ENCODE data around the gene PDE1A.

PDE1A gene

GRCh38 chr2:182426918-182427240, at the start of gene PDE1A:
Gene PDE1A (minus strand): TSS chr2:182427036.
- no peak for DNase-seq

- no peak for DNase-seq
These were observed 46.8 kb upstream of the PDE1A start for GRCh38 chr2:182473635-182474034.

GRCh38 chr2:182463760-182464159, 36.9 kb upstream of the PDE1A start:
- no peak for DNase-seq

- DNase-seq, result no peak
These were observed 29.9 kb upstream of the PDE1A start for GRCh38 chr2:182456784-182457183.

GRCh38 chr2:182452456-182452990, 25.7 kb upstream of the PDE1A start:
- DNase-seq, result no peak

GRCh38 chr2:182448371-182448770, 21.5 kb upstream of the PDE1A start:
- no peak for DNase-seq

- DNase-seq, result no peak
These were observed 21.0 kb upstream of the PDE1A start for GRCh38 chr2:182447863-182448262.

- DNase-seq, result no peak
These were observed 20.3 kb upstream of the PDE1A start for GRCh38 chr2:182447163-182447562.

GRCh38 chr2:182446087-182446486, 19.3 kb upstream of the PDE1A start:
- DNase-seq, result no peak

- no peak for DNase-seq
These were observed 18.6 kb upstream of the PDE1A start for GRCh38 chr2:182445391-182445965.

GRCh38 chr2:182444806-182445205, 18.0 kb upstream of the PDE1A start:
- no peak for DNase-seq

- DNase-seq, result no peak
These were observed 17.3 kb upstream of the PDE1A start for GRCh38 chr2:182444170-182444569.

- no peak for DNase-seq
These were observed 9.4 kb upstream of the PDE1A start for GRCh38 chr2:182436252-182436651.

GRCh38 chr2:182435754-182436153, 8.9 kb upstream of the PDE1A start:
- DNase-seq, result no peak

GRCh38 chr2:182432051-182432450, 5.2 kb upstream of the PDE1A start:
- DNase-seq, result no peak

- no peak for DNase-seq
These were observed 1.6 kb upstream of the PDE1A start for GRCh38 chr2:182428476-182428875.

- no peak for DNase-seq
These were observed 536 bp downstream of the PDE1A start for GRCh38 chr2:182426082-182426917.

- no peak for DNase-seq
These were observed 4.0 kb downstream of the PDE1A start for GRCh38 chr2:182422864-182423263.

GRCh38 chr2:182420669-182421068, 6.2 kb downstream of the PDE1A start:
- DNase-seq, result no peak

GRCh38 chr2:182416861-182417260, 10.0 kb downstream of the PDE1A start:
- DNase-seq, result no peak

- no peak for DNase-seq
These were observed 10.6 kb downstream of the PDE1A start for GRCh38 chr2:182416191-182416590.

GRCh38 chr2:182415771-182416170, 11.1 kb downstream of the PDE1A start:
- DNase-seq, result no peak

- DNase-seq, result no peak
These were observed 14.0 kb downstream of the PDE1A start for GRCh38 chr2:182412858-182413257.

GRCh38 chr2:182410120-182410519, 16.7 kb downstream of the PDE1A start:
- DNase-seq, result no peak

GRCh38 chr2:182406221-182406620, 20.6 kb downstream of the PDE1A start:
- no peak for DNase-seq

All from NCI-H2227 treated with DMSO at 0.1 percent for 48 hours (cell line).